Omental fat pad (tissue), 4 donors: ENCODE data around the gene CDADC1. TPM values are rescaled to one million over a fixed set of nuclear protein-coding genes. Genes with fewer than 3 reads are reported as not detected.
A peak's percentile ranks its signal among the peaks of the same experiment; 100 is the strongest.

Source experiments
- ATAC-seq: fragments of 150-250 bp; one replicate; pipeline ENCODE4 v1.9.1; 2016; ENCODE audit warnings: mild to moderate bottlenecking, moderate library complexity; ENCODE audit not compliant: low FRiP score
- DNase-seq: peaks from one replicate; pipeline ENCODE4 v3.0.0-alpha.2; 2019; ENCODE audit warnings: low spot score
- CTCF ChIP-seq, 3 donors: fragments of 450-650 bp; IDR thresholded peaks; one replicate each; pipeline ENCODE4 v1.5.1; 2016 to 2017; ENCODE audit warnings: antibody characterized with exemption in 3 of 3, mild to moderate bottlenecking in 3 of 3, moderate library complexity in 2 of 3
- total RNA-seq, 4 donors: library from RNA; depleted of rRNA; stranded (reverse); fragments of >200 nt; gene quantifications; one replicate each; pipeline ENCODE4 v1.1.0, GENCODE V29; 2016

CDADC1 gene
- total RNA-seq, 4 donors from 2014 or later, result 4.5 to 9.6 (median 7.7) TPM

- ATAC-seq, result no peak
- DNase-seq, result no peak
- TF ChIP-seq CTCF (IDR thresholded peaks at IDR 0.05), result no peak
Observed at GRCh38 chr13:49304356-49304755, 56.6 kb downstream of the CDADC1 start.

DNA sequence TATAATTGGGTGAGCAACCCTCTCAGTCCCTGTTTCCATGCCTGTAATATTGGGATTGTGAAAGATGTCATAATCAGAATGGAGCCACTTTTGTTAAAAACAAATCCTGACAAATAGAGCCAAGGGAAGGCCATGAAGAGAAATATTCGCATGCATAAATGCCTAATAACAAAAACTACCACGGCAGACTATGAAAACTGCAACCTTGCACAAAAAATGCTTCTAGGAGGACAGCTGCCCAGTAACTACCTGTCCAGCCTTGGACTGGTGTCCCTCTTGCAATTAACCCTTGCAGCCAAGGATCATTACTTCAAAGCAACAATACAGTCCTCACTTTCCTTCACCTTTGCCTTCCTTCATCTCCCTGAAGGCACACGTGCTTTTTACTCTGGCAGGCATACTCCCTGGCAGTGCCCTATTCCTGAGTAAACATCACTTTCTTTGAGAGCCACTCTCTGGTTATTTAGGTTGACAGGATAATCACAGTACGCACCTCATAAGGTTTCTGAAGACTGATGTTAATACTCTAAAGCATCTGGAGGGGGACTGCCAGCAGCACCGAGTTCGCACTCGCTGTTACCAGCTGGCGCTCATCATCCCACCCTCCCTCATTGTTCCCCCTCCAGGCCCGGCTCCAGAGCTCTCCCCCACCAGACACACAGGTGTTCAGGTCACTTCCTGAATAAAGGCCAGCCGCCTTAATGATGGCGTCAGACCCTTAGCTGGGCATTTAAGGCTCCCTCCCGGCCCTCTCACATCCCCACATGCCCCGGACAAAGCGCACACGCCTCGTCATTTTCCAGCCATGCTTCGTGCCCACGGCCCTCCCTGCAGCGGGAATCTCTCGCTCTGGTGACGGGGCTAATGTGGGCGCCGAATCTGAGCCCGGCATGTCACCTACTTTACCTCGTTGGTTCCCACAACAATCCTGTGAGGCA, 57.3 kb downstream of the CDADC1 start:
- DNase-seq (no peak), ATAC-seq (no peak)
- TF ChIP-seq CTCF (IDR thresholded peaks at IDR 0.05), result no peak

GRCh38 chr13:49305792-49306425, 58.2 kb downstream of the CDADC1 start:
- no peak for TF ChIP-seq CTCF (IDR thresholded peaks at IDR 0.05)
- DNase-seq (no peak), ATAC-seq (no peak)

DNA sequence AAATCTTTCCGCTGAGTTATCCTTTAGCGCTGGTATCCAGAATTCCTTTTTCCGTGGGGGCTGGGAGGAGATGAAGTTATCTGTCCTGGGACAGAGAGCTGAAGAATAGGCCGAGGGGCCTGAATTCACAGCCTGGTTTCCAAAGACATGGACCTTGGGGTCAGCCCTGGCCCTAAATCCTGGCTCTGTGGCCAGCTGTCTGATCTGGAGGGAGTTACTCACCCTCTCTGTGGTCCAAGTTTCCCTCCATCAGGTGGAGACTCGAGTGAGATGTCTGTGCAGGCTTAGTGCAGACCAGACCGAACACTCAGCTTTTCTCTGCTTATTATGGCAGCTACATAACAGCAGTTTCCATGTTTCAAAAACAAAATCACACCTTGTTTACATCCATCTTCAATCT, 59.6 kb downstream of the CDADC1 start:
- ATAC-seq (no peak), DNase-seq (no peak)
- no peak for TF ChIP-seq CTCF (IDR thresholded peaks at IDR 0.05)

- ATAC-seq, result peak; percentile 88
- no peak for TF ChIP-seq CTCF (IDR thresholded peaks at IDR 0.05)
- DNase-seq, result no peak
Observed at GRCh38 chr13:49308097-49308875, 60.6 kb downstream of the CDADC1 start.

- TF ChIP-seq CTCF (IDR thresholded peaks at IDR 0.05), result no peak
- ATAC-seq, result no peak
- no peak for DNase-seq
Observed at GRCh38 chr13:49308921-49309408, 61.2 kb downstream of the CDADC1 start.
